ENCODE data around the gene F13A1.

- no peak for TF ChIP-seq CTCF (IDR thresholded peaks at IDR 0.05; ENCODE audit: control extremely low read depth in 1 of 3, insufficient read depth in 1 of 3, low read depth in 1 of 3, low read length in 3 of 3)
- TF ChIP-seq EGR1 (IDR thresholded peaks at IDR 0.05; ENCODE audit: borderline replicate concordance, low read depth, low read length): no peak
- TF ChIP-seq POLR2A (IDR thresholded peaks at IDR 0.05; ENCODE audit: control extremely low read depth in 1 of 2, low read depth in 2 of 2, low read length in 2 of 2): no peak
- TF ChIP-seq EZH2 (IDR thresholded peaks at IDR 0.05; ENCODE audit: low read depth, low read length, severe bottlenecking): no peak
- TF ChIP-seq EP300 (IDR thresholded peaks at IDR 0.05; ENCODE audit: borderline replicate concordance in 1 of 2, low read depth in 2 of 2, low read length in 2 of 2): no peak
- no peak for TF ChIP-seq SRF (IDR thresholded peaks at IDR 0.05; ENCODE audit: low read depth, low read length)
- TF ChIP-seq CEBPB (IDR thresholded peaks at IDR 0.05; ENCODE audit: low read depth, low read length): no peak
- TF ChIP-seq, protein P1, sequence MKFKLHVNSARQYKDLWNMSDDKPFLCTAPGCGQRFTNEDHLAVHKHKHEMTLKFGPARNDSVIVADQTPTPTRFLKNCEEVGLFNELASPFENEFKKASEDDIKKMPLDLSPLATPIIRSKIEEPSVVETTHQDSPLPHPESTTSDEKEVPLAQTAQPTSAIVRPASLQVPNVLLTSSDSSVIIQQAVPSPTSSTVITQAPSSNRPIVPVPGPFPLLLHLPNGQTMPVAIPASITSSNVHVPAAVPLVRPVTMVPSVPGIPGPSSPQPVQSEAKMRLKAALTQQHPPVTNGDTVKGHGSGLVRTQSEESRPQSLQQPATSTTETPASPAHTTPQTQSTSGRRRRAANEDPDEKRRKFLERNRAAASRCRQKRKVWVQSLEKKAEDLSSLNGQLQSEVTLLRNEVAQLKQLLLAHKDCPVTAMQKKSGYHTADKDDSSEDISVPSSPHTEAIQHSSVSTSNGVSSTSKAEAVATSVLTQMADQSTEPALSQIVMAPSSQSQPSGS (IDR thresholded peaks at IDR 0.05; ENCODE audit: low read length): no peak
- no peak for TF ChIP-seq SUZ12 (IDR thresholded peaks at IDR 0.05; ENCODE audit: low read length)
- TF ChIP-seq TCF12 (IDR thresholded peaks at IDR 0.05; ENCODE audit: low read depth, low read length): no peak
- TF ChIP-seq, protein P2, sequence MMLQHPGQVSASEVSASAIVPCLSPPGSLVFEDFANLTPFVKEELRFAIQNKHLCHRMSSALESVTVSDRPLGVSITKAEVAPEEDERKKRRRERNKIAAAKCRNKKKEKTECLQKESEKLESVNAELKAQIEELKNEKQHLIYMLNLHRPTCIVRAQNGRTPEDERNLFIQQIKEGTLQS (IDR thresholded peaks at IDR 0.05; ENCODE audit: insufficient read depth, low read depth, low read length): no peak
- no peak for TF ChIP-seq BACH1 (IDR thresholded peaks at IDR 0.05; ENCODE audit: low read length)
Measured at GRCh38 chr6:6121943-6122342, 198.5 kb downstream of the F13A1 start.

Data from H1 (cell line).